Measurements from ENCODE around the gene TPGS1.

DNA sequence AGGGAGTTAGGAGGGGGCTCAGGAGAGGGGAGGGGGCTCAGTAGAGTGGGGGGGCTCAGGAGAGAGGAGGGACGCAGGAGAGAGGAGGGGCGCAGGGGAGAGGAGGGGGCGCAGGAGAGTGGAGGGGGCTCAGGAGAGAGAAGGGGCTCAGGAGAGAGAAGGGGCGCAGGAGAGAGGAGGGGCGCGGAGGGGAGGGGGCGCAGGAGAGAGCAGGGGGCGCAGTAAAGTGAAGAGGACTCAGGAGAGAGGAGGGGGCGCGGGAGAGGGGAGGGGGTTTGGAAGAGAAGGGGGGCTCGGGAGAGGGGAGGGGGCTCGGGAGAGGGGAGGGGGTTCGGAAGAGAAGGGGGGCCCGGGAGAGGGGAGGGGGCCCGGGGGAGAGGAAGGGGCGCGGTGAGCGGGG is 10.3 kb upstream of the TPGS1 start:
- TF ChIP-seq, protein P1, sequence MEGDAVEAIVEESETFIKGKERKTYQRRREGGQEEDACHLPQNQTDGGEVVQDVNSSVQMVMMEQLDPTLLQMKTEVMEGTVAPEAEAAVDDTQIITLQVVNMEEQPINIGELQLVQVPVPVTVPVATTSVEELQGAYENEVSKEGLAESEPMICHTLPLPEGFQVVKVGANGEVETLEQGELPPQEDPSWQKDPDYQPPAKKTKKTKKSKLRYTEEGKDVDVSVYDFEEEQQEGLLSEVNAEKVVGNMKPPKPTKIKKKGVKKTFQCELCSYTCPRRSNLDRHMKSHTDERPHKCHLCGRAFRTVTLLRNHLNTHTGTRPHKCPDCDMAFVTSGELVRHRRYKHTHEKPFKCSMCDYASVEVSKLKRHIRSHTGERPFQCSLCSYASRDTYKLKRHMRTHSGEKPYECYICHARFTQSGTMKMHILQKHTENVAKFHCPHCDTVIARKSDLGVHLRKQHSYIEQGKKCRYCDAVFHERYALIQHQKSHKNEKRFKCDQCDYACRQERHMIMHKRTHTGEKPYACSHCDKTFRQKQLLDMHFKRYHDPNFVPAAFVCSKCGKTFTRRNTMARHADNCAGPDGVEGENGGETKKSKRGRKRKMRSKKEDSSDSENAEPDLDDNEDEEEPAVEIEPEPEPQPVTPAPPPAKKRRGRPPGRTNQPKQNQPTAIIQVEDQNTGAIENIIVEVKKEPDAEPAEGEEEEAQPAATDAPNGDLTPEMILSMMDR (IDR thresholded peaks at IDR 0.05; ENCODE audit: low read depth, low read length) = no peak
- no peak for TF ChIP-seq POLR2A (IDR thresholded peaks at IDR 0.05; ENCODE audit: extremely low read depth, insufficient read length)
- TF ChIP-seq, protein P2, sequence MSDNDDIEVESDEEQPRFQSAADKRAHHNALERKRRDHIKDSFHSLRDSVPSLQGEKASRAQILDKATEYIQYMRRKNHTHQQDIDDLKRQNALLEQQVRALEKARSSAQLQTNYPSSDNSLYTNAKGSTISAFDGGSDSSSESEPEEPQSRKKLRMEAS (IDR thresholded peaks at IDR 0.05; ENCODE audit: low read depth, low read length) = no peak
